Stimulated activated CD4-positive, alpha-beta T cell treated with anti-CD3 and anti-CD28 coated beads, Interleukin-15, amount 100 ng/mL, for 1 hour (primary cell): ENCODE data around the gene CD200.
"Not testable (repeated sequence)": the region's sequence is repeated elsewhere in the genome, so short reads cannot be mapped to it uniquely, and the experiment has no call there.

Experiments used
- DNase-seq, 2 donors: peaks; one replicate each; pipeline ENCODE4 v3.0.0-alpha.2; 2020; ENCODE audit warnings: low read depth in 1 of 2, low spot score in 1 of 2

CD200 gene

DNA sequence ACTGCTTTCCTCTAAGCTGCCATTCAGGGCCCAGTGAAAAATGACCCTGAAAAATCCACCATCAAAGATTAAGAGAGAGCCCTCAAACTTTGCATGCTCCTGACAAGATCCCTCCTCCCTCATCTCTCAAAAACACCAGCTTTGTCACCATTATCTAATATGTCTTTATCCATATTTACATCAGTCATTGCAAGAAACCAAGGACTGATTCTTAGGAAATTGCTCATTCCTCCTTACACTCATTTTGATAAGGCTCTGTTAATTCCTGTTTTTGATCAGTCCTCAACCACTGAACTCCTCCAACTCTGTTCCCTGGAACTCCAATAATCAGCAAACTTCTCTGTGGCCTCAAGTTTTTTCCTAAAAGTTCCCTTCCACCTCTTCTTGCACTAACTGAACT, 51.8 kb downstream of the CD200 start:
- no peak for DNase-seq

DNA sequence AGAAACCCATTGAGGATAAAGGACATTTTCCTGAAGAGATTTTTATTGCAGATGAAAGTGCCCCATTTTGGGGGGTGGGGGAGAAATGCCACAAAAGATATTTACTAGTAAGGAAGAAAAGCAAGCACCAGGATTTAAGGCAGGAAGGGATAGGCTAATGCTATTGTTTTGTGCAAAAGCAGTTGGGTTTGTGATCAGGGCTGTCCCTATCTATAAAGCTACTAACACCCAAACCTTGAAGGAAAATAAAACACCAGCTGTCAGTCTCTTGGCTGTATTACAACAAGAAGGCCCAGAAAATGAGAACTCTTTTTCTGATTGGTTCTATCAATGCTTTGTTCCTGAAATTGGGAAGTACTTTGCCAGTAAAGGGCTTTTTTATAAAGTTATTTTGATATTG, 56.0 kb downstream of the CD200 start:
- DNase-seq: no peak

DNA sequence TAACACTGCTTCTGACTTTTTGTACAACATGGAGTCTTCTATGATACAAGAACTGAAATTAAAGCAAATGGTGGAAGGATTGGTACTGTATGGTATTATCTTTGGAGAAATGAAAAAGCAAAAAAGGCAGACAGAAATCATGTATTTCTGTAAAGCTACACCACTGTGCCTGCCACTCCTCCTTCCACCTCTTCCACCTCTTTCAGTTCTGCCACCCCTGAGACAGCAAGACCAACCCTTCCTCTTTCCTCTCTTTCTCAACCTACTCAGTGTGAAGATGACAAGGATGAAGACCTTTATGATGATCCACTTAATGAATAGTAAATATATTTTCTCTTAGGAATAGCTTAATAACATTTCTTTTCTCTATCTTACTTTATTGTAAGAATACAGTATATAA, 57.0 kb downstream of the CD200 start:
- DNase-seq: no peak

DNA sequence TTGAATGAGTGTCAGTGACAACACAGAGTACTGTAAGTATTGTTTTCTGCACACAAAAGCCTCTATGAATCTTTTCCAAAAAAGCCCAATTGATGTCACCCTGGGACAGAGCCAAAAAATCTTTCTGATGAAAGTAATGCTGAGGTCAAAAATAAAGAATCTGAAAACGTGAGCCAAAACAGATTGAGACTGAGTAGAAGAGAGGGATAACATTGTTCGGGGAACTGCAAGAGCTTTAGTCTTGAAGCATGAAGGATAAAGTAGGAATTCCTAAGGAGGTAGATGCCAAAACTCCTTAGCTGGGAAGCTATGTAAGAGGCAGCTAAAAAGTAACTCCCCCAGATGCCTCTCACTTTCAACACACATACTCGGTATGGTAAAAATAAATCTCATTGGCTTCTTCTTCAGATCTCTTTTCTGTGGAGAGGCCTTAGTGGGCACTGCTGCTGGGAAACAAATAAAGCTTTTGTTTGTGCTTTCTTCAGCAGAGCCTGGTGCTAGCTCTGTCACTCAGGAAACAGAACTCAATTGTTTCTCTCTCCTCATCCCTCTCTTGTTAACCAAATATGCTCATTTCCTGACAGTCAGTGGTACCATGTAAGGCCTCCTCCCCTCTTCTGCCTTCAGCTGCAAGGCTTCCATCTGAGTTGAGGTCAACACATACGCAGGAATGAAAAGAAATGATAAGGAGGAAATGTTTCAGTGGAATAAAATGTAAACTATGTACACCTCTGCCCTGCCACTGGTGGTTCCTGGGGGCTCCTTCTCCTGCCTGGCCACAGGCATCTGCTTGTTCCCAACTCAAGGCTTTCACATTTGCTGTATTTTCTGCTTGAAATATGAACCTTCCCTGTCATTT, 58.1 kb downstream of the CD200 start:
- DNase-seq: no peak

DNA sequence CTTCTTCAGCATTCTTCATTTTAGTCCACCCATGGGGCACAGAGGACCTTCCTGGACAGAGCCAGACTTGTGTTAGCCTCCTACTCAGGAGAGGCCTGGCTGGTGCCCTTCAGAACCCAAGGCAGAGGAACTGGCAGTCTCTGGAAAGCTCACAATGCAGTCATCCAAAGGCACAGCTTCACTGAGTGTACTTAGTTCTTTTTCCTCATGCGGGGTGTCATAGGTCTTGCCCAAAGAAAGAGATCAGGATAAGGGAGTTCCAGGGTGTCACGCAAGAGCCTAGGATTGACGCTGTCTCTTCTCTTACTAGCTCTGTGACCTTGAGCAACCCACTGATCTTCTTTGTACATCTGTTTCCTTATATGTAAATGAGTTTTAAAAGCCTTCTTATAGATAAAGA, 58.7 kb downstream of the CD200 start:
- no peak for DNase-seq

DNA sequence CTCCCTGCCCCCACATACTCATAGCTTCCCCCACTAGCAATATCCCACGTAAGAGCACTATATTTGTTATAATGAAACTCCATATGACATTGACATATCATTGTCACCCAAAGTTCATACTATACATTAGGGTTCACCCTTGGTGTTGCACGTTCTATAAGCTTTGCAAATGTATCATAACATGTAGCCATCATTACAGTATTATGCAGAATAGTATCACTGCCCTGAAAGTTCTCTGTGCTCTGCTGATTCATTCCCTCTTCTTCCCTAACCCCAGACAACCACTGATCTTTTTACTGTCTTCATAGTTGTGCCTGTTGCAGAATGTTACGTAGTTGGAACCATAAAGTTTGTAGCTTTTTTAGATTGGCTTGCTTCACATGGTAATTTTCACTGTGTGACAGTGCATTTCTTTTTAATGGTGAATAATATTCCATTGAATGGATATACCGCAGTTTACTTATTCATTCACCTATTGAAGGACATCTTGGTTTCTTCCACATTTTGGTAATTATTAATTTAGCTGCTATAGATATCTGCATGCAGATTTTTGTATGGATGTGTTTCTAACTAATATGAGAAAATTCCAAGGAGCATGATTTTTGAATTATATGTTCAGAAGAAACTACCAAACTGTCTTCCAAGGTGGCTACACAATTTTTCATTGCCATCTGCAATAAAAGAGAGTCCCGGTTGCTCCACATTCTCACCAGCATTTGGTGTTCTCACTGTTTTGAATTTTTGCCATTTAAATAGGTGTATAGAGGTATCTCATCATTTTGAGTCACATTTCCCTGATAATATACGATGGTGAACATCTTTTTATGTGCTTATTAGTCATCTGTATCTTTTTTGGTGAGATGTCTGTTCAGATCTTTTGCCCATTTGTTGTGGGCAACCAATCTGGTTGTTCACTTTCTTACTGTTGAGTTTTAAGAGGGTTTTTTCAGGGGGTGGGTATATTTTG, 59.7 kb downstream of the CD200 start:
- DNase-seq: no peak

DNA sequence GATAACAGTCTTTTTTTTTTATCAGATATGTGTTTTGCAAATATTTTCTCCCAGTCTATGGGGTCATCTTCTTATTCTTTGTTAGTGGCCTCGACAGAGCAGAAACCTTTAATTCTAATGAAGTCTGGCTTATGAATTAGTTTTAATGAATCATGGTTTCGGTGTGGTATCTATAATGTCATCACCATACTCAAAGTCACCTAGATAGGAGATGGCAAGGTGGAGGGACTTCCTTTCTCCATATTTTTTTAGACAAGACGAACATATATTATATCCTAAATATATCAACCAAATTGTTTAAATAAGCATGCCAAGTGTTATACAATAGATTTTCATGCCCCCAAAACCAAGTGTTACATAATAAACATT, 60.4 kb downstream of the CD200 start:
- no peak for DNase-seq

DNA sequence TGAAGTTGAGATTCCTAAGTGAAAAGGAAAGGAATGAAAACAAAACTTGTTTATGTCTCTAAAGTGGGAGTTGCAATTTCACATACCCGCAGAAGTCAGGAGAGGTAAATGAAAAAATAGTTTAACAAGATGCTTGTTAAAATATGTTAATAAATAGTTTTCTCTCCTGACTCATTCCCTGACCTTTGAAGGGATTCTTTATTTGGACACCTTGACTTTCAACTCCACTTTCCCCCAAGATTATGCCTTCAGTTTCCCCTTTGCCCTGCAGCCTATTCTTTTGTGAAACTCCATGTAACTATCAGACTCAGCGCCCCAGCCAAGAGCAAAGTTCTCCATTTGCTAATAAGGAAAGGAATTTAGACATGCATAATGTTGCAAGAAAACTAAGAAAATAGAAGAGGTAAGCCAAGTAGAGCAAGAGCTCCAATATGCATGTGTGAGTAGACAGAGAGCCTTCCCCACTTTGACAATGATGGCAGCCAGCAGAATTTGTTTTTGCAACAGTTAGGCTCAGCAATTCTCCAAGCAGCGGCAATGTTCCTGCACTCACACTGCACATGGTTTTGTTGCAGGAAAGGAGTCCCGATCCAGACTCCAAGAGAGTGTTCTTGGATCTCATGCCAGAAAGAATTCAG, 61.2 kb downstream of the CD200 start:
- DNase-seq: no peak

DNA sequence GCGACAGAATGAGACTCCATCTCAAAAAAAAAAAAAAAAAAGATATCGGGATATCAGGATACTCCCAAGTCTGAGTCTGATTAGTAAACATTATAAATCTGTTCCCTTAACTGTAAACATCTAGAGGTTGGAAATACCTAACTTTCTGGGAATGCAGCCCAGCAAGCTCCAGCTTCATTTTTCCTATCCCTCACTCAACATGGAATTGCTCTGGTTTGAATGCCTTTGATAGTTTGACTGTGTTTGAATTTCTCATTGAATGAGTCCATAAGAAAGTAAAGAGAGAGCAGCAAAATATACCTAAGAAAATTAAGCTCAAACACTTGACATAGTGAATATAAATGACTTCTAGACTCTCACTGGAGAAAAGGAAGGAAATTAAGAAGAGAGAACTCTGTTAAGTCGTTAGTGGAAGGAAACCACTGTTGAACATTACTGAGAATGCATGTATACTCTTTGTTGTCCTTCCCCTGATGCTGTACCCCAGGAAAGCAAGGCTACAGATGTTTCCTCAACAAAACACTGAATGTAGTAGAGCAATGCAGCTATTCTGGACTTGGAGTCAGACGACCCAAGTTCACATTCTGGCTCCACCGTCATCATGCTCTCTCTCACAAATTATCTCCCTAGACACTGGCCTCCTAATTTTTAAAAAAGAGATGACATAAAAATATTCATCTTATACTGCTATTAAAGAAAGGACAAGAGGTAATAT, 62.4 kb downstream of the CD200 start:
- DNase-seq: no peak

DNA sequence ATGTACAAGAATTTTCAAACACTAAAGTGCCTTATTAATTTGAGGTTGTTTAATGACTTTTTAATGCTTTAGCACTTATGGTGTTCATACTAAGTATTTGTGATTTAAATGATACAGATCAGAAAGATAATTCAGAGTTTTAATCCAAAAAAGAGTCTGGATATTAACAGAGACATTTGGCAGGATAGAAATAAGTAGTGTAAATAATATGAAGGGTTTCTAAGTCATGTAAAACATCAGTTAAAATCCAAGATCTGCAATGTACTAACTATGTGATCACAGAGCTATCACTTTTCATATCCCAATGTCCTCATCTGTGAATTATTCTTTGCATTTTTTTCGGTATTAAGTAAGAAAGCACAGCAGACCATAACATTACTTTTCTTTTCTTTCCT, 62.9 kb downstream of the CD200 start:
- no peak for DNase-seq

DNA sequence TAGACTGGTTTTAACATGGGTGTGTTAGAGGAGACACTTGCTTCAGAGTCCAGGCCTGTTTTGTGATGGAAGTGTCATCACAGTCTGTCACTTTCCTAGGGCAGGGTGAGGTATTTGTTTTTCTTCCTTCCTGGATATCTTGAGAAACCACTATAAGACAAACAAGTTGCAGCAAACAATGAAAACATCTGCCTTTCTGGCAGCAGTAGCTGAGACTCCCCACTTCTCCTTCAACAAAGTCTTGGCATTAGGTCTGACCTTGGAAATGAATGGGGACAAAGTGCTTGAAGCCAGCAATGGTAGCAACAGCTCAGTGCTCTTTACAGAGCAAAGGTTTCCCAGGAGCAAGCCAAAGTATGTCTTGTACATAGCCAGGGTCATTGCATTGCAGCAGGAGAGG, 64.6 kb downstream of the CD200 start:
- no peak for DNase-seq

DNA sequence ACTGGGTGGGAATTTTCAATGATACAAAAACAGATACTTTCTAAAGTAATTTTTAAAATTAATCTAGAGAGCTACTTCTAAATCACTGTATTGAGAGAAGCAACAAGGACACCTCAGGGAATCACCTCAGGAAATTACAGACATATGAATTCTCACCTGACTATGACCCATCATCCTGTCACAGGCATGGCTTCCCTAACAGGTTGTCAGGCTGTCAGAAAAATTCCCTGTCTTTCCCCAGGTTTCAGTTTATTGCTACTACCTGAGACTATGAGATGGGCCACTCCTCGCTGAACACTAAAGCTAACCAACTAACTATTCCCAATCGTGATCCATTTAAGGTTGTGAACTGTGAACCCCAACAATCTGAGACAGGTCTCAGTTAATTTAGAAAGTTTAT, 66.1 kb downstream of the CD200 start:
- no peak for DNase-seq

DNA sequence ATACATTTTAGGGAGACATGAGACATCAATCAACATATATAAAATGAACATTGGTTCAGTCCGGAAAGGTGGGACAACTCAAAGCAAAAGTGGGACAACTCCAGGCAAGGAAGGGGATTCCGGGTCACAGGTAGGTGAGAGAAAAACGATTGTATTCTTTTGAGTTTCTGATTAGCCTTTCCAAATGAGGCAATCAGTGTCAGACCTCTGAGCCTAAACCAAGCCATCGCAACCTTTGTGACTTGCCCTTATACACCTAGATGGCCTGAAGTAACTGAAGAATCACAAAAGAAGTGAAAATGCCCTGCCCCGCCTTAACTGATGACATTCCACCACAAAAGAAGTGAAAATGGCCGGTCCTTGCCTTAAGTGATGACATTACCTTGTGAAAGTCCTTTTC, 66.6 kb downstream of the CD200 start:
- DNase-seq: not testable (repeated sequence)

DNA sequence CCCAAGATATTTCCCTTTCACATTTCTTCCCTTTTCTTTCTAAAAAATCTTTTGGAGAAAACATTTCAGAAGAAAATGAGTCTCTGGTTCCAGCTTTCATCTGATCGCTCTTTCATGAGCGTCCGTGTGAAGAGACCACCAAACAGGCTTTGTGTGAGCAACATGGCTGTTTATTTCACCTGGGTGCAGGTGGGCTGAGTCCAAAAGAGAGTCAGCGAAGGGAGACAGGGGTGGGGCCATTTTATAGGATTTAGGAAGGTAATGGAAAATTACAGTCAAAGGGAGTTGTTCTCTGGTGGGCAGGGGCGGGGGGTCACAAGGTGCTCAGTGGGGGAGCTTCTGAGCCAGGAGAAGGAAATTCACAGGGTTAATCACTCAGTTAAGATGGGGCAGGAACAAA, 67.4 kb downstream of the CD200 start:
- DNase-seq: not testable (repeated sequence)

DNA sequence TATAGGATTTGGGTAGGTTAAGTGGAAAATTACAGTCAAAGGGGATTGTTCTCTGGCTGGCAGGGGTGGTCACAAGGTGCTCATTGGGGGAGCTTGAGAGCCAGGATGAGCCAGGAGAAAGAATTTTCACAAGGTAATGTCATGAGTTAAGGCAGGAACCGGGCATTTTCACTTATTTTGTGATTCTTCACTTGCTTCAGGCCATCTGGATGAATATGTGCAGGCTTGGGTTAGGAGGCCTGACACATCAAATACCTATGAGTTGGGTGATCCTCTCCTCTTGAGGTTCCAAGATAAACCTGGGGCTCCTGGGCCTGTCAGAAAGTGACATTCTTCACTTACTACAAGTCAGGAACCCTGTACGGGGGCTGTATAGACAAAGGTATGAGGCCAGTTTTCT, 68.7 kb downstream of the CD200 start:
- no peak for DNase-seq

DNA sequence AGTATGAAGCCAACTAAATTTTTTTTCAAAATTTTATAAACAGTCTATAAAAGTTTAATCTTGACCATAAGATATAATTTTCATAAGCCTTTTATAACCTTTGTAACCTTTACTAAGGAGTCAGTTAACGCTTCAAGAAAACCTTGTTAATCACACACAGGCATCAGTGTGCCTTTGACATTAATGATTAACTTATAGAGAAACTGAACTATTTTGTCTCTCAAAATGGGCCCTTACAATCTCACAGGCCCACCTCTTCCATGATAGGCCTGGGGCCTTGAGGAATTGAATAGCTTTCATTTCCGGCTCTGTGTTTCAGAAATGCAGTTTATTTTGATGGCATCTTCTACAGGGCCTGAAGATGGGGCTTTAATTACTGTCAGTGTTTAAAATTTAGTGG, 70.1 kb downstream of the CD200 start:
- no peak for DNase-seq

DNA sequence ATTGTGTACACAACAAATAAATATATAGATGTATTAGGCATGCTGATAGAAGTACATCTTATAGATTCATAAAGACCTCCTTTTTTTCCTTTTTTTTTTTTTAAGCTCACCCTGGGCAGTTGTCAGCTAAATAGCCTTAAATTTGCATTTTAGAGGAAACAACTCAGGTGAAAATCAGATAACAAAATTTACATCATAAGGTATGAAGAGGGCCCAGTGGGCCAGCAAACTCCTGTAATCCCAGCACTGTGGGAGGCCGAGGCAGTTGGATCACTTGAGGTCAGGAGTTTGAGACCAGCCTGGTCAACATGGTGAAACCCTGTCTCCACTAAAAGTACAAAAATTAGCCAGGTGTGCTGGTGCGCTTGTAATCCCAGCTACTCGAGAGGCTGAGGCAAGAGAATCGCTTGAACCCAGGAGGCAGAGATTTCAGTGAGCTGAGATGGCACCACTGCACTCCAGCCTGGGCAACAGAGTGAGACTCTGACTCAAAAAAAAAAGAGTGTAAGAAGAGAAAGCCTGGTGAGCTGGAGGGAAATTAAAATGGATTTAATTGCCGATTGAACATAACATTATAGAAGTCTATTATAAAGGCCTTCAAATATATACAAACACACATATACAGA, 72.1 kb downstream of the CD200 start:
- not testable (repeated sequence) for DNase-seq

DNA sequence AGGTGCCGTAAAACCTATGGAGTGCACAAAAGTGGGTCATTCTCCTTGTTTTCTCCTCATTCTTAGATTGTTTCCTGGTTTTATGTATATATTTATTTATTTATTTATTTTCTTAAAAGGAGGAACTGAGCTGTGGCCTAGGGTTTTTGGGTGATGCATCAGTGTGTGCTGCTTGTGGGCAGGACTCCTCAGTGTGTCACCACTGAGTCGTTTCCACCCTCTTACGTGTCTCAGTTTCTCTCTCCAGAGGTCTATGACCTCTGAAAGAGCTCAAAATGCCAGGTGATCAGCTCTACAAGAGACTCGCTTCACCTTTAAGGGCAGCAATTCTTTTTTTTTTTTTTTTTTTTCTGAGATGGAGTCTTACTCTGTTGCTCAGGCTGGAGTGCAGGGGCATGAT, 72.9 kb downstream of the CD200 start:
- DNase-seq: peak in 1 of 2 donors; percentile 5

DNA sequence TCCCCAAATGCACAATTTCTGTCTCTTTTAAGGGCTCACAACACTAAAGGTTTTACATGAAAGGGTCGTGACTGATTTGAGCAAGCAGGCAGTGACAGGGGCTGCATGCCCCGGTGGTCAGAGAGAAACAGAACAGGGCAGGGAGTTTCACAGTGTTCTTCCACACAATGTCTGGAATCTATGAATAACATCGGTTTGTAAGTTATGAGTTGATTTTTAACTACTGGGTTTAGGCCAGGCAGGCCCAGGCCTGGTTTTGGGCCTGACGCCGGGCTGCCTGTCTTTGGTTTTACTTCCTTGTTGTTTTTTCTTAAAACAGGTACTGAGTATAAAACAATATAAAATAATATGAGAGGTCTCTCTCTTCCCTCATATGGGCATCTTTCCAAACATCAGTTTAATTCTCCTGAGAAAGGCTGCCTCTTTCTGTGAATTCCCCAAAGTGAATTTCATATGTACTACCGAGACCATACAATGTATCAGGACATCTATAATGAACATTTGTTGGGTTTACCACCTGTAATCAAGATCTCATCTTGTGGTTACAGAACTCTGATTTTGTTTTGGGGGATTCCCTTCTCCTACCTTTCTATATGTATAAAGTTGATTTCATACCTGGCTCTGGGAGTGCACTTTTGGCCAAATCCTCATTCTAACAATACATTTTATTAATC, 74.4 kb downstream of the CD200 start:
- DNase-seq: no peak
